ENCODE data around the gene NUCB2. TPM values are rescaled to one million over a fixed set of nuclear protein-coding genes. Genes with fewer than 3 reads are reported as not detected.

Gene NUCB2
- total and polyA plus RNA-seq, 2 of the 8 experiments (the other 6 are each of a cell fraction or from before 2014, with no cell fraction given) = 9.0 to 34.2 TPM

DNA sequence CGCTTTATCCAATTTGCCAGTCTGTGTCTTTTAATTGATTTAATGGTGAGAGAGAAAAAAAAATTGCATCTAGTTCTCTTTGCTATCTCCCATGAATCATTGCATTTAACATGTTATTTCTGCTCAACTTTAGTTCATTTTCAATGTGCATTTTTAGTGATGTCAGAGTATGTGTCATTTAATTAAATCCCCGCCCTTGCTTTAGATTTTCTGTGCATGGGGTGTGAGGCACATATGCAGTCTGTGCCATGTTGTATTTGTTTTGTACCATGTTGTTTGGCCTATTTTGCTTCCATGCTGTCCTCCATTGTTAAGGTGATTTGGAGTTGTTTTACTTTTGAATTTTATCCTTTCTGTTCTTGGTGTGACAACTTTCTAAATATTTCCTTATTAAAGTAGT is 66.7 kb downstream of the NUCB2 start (continued):
- TF ChIP-seq, protein P1, sequence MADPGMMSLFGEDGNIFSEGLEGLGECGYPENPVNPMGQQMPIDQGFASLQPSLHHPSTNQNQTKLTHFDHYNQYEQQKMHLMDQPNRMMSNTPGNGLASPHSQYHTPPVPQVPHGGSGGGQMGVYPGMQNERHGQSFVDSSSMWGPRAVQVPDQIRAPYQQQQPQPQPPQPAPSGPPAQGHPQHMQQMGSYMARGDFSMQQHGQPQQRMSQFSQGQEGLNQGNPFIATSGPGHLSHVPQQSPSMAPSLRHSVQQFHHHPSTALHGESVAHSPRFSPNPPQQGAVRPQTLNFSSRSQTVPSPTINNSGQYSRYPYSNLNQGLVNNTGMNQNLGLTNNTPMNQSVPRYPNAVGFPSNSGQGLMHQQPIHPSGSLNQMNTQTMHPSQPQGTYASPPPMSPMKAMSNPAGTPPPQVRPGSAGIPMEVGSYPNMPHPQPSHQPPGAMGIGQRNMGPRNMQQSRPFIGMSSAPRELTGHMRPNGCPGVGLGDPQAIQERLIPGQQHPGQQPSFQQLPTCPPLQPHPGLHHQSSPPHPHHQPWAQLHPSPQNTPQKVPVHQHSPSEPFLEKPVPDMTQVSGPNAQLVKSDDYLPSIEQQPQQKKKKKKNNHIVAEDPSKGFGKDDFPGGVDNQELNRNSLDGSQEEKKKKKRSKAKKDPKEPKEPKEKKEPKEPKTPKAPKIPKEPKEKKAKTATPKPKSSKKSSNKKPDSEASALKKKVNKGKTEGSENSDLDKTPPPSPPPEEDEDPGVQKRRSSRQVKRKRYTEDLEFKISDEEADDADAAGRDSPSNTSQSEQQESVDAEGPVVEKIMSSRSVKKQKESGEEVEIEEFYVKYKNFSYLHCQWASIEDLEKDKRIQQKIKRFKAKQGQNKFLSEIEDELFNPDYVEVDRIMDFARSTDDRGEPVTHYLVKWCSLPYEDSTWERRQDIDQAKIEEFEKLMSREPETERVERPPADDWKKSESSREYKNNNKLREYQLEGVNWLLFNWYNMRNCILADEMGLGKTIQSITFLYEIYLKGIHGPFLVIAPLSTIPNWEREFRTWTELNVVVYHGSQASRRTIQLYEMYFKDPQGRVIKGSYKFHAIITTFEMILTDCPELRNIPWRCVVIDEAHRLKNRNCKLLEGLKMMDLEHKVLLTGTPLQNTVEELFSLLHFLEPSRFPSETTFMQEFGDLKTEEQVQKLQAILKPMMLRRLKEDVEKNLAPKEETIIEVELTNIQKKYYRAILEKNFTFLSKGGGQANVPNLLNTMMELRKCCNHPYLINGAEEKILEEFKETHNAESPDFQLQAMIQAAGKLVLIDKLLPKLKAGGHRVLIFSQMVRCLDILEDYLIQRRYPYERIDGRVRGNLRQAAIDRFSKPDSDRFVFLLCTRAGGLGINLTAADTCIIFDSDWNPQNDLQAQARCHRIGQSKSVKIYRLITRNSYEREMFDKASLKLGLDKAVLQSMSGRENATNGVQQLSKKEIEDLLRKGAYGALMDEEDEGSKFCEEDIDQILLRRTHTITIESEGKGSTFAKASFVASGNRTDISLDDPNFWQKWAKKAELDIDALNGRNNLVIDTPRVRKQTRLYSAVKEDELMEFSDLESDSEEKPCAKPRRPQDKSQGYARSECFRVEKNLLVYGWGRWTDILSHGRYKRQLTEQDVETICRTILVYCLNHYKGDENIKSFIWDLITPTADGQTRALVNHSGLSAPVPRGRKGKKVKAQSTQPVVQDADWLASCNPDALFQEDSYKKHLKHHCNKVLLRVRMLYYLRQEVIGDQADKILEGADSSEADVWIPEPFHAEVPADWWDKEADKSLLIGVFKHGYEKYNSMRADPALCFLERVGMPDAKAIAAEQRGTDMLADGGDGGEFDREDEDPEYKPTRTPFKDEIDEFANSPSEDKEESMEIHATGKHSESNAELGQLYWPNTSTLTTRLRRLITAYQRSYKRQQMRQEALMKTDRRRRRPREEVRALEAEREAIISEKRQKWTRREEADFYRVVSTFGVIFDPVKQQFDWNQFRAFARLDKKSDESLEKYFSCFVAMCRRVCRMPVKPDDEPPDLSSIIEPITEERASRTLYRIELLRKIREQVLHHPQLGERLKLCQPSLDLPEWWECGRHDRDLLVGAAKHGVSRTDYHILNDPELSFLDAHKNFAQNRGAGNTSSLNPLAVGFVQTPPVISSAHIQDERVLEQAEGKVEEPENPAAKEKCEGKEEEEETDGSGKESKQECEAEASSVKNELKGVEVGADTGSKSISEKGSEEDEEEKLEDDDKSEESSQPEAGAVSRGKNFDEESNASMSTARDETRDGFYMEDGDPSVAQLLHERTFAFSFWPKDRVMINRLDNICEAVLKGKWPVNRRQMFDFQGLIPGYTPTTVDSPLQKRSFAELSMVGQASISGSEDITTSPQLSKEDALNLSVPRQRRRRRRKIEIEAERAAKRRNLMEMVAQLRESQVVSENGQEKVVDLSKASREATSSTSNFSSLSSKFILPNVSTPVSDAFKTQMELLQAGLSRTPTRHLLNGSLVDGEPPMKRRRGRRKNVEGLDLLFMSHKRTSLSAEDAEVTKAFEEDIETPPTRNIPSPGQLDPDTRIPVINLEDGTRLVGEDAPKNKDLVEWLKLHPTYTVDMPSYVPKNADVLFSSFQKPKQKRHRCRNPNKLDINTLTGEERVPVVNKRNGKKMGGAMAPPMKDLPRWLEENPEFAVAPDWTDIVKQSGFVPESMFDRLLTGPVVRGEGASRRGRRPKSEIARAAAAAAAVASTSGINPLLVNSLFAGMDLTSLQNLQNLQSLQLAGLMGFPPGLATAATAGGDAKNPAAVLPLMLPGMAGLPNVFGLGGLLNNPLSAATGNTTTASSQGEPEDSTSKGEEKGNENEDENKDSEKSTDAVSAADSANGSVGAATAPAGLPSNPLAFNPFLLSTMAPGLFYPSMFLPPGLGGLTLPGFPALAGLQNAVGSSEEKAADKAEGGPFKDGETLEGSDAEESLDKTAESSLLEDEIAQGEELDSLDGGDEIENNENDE (IDR thresholded peaks at IDR 0.05; ENCODE audit: insufficient replicate concordance, low read length) = no peak
- no peak for TF ChIP-seq MAFK (IDR thresholded peaks at IDR 0.05; ENCODE audit: low read depth, low read length)
- TF ChIP-seq SIRT6 (IDR thresholded peaks at IDR 0.05; ENCODE audit: low read length) = no peak
- no peak for TF ChIP-seq RXRA (IDR thresholded peaks at IDR 0.05; ENCODE audit: insufficient read depth, low read depth, low read length)
- TF ChIP-seq, protein P2, sequence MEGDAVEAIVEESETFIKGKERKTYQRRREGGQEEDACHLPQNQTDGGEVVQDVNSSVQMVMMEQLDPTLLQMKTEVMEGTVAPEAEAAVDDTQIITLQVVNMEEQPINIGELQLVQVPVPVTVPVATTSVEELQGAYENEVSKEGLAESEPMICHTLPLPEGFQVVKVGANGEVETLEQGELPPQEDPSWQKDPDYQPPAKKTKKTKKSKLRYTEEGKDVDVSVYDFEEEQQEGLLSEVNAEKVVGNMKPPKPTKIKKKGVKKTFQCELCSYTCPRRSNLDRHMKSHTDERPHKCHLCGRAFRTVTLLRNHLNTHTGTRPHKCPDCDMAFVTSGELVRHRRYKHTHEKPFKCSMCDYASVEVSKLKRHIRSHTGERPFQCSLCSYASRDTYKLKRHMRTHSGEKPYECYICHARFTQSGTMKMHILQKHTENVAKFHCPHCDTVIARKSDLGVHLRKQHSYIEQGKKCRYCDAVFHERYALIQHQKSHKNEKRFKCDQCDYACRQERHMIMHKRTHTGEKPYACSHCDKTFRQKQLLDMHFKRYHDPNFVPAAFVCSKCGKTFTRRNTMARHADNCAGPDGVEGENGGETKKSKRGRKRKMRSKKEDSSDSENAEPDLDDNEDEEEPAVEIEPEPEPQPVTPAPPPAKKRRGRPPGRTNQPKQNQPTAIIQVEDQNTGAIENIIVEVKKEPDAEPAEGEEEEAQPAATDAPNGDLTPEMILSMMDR (IDR thresholded peaks at IDR 0.05; ENCODE audit: control extremely low read depth in 1 of 3, insufficient read depth in 1 of 3, low read depth in 1 of 3, low read length in 3 of 3) = no peak
- no peak for TF ChIP-seq TCF12 (IDR thresholded peaks at IDR 0.05; ENCODE audit: low read depth, low read length)
- TF ChIP-seq MAX (IDR thresholded peaks at IDR 0.05) = no peak
- TF ChIP-seq CBX8 (IDR thresholded peaks at IDR 0.05; ENCODE audit: borderline replicate concordance, low read depth, low read length) = no peak
- TF ChIP-seq TBP (IDR thresholded peaks at IDR 0.05; ENCODE audit: low read depth, low read length) = no peak
- no peak for TF ChIP-seq YY1 (IDR thresholded peaks at IDR 0.05; ENCODE audit: low read depth, low read length)

Data from H1 (cell line).